ENCODE measurements around the gene MYT1.

MYT1 gene

GRCh38 chr20:64220420-64220819 lies 56.2 kb downstream of the MYT1 start:
- DNase-seq, result no peak

DNA sequence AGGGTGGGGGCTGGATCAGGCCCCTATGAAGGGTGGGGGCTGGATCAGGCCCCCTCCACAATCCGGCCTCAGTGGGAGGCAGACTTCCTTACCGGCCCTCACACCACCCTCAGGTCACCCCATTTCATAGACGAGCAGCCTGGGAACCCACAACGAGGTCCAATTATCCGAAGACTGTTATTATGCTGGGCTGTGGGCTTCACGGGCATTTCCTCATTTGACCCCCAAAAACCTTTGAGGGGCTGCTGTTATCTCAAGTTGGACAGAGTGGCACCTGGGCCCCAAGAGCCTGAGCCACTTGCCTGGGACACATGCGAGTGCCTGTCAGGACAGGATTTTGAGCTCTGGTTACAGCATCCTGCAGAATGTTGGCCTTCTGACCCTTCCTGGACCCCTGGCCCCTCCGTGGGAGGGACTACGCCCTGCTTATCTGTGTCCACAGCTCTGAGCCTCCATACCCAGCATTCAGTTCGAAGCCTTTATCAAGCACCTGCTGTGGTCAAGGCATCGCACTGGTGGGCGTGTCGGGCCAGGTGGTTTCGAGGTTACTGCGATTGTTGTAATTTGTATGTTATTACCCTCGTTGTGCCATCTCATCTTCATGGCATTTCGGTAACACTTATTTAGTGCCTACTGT lies 56.8 kb downstream of the MYT1 start:
- DNase-seq, result no peak

DNA sequence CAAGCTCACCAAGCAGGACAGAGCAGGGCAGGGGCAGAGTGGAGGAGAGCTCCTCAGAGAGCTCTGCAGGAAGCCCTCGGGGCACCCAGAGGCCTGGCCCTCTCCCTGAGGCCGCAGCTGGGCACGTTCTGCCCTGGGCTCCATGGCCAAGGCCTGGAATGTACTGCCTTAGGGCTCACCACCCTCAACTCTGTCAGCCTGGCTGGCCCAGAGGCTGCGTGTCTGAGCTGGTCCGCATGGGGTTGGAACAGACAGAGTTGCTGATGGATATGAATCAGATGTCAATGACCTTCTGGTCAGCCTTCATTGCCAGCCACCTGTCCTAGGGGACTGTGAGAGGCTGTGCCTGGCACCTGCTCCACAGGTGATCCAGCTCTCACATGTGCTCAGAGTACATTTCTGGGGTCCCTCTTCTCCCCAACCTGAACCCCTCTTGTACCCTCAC lies 58.1 kb downstream of the MYT1 start:
- DNase-seq, result no peak

GRCh38 chr20:64222851-64223525 lies 58.7 kb downstream of the MYT1 start:
- no peak for DNase-seq

DNA sequence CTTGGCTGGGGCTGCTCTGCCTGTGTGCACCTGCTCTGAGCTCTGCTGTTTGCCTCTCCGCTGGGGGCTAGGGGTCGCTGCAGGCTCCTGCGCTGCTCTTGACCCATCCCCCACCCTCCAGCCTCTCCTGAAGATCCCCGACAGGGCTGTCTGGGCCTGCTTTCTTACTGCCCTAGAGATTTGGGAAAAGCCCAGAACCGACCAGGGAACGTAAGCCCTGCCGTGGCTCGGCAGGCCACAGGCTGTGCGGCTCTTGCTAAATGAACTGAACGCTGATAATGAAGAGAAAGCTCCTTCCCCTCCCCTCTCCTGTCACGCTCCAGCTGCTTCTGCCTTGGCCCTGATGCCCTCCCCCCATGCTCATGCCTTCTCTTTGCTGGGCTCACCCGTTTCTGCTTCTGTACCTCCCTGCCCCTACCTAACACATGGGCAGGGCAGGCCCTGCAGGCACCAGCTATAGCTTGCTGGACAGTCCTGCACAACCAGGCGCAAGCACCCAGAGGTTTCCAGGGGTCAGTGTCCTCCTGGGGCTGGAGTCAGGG lies 59.3 kb downstream of the MYT1 start:
- no peak for DNase-seq

DNA sequence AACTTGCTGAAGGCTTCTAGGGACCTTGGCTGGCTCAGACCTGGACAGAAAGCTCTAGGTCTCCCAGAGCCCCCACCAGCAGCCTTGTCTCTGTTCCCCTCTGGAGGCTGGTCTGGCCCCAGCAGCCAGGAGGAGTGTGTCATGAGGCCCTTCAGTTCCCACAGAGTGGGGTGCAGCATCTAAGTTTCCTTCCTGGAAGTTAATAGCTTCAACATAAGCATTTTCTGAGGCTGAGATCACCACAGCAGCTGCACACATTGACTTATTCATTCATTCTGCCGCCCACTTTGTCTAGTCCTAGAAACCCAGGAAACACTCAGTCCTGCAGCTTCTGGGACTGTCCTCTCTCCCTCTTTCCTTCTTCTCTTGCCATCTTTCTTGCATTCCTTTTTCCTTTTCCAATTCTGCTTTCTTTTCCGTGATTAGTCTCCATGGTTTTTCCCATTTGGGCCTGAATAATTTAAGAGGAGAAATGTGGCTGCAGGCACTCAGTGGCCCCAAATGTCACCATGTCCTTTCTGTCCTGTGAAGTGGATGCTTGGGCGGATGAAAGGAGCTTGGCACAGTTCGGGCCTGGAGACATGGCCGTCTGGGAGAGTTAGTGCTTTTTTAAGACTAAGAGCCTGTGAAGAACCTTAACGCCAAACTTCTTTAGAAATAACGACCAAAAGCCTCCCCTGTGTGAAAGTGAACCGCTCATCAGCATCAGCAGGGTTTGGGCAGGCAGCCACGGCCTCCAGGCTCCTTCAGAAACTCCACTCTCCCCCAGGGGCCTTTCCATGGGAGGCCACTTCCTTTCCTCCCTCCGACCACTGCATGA lies 60.3 kb downstream of the MYT1 start:
- DNase-seq, result no peak

GRCh38 chr20:64225171-64225595 lies 60.9 kb downstream of the MYT1 start:
- no peak for DNase-seq

DNA sequence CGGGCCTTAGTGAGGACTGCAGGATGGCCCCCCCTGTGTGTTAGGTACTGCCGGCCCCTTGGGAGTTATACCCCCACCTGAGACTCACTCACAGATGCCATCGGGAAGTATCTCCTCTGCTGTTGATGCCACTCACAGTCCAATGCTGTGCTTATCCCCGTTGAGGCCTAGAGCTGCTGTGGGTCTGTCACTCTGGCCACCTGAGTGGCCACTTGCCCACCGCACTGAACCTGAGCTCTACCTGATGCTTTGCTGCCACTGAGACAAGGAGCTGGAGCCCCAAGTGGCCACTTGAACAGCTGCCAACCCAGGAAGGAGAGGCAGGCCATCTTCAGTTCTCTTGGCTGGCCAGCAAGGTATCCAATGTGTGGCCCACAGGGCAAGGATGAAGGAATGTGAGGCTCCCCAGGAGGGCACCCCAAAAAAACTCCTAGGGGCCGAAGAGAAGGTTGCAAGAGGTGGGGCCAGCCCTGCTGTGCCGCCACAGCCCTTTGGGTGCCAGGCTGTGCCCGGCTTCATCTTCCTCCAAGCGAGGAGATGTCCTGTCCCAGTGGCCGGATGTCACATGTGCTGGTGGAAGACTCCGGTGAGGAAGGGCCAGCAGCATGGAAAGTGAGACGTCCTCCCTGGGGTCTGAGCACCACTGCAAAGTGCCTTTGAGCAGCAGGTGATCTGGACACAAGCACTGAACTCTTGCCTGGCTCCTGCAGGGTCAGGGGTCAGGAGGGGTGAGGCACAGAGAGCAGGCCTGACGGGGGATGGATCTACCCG lies 61.8 kb downstream of the MYT1 start:
- DNase-seq, result no peak

GRCh38 chr20:64226686-64227580 lies 62.7 kb downstream of the MYT1 start:
- DNase-seq, result no peak

DNA sequence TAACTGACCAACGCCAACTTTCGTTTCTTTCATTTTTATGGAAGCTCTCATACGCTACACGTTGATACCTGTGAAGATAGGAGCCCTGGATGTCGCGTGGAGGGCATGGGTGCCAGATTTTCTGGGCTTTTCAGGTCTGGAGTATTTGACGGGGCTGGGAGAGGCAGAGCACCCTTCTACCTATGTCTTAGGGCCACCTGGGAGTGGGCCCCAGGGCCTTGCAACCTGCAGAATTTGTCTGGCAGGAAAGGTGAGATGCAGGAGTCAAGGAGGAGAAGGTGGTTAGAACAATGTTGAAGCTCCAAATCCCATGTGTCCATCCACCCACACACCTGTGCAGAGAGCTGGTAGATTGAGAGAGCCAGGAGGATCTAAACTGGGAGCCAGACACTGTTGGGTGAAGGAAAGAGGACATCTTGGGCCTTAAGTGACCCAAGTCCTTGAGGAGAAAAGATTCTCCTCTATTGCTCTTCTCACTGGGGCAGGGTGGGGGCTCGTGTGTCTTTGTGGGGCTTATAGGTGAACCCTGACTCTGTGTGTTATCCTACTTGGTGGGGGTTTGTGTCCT lies 63.9 kb downstream of the MYT1 start:
- DNase-seq, result no peak

DNA sequence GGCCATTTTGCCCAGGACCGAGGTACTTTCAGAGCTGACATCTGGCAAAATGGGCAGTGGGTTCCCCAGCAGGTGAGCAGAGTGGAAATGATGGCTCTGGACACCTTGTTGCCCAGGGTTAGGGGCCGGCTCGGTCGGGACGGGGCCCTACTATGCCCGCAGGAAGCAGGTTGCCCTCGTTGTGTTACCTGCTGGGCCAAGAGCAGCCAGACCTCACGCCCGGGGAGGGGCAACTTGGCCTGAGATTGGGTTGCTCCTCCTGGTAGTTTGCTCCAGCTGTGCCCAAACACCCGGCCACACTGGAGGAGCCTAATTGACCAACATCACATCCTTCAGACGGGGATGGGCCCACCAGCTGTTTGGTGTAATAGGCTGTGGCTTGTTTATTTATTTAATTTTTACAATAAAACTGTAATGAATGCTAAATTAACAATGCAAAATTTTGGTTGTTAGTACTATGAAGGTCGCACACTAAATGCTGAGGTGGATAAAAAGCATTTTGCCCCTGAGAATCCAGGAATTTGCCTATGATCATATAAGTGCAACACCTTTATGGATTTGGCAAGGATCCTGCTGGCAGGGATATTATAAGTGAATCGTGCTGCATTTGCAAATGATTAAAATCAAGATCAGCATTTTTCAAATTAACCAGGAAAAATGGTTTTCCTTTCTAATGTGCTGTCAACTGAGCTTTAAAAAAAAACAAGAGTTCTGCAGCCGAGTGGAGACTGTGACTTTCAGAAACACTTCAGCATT lies 64.7 kb downstream of the MYT1 start:
- DNase-seq, result no peak

- no peak for DNase-seq
These were observed 65.3 kb downstream of the MYT1 start for GRCh38 chr20:64229507-64230061.

- no peak for DNase-seq
These were observed 66.4 kb downstream of the MYT1 start for GRCh38 chr20:64230461-64231145.

- no peak for DNase-seq
These were observed 67.6 kb downstream of the MYT1 start for GRCh38 chr20:64231621-64232550.

DNA sequence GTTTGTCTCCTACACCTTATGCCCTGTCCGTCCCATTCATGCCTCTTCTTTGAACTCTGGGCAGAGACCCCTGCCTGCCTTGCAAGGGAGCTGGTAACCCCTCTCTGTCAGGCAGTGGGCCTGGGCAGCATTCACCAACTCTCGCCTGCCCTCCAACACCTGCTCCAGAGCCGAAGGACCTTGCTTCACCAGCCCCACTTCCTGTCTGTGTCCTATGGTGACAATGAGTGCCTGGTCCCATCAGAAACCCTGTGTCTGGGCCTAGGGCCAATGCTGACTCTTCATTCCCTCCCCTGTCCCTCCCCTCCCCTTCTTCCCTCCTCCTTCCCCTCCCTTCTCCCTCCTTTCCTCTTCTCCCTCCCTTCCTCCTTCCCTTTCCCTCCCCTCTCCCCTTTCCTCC lies 68.5 kb downstream of the MYT1 start:
- no peak for DNase-seq

GRCh38 chr20:64233725-64234124 lies 69.5 kb downstream of the MYT1 start:
- DNase-seq, result no peak

GRCh38 chr20:64234291-64234791 lies 70.1 kb downstream of the MYT1 start:
- no peak for DNase-seq

All from inflammatory macrophage (primary cell).